Loucy (cell line): ENCODE data around the gene SERPINE3.

Source experiments
- EZH2phosphoT487 ChIP-seq: fragments of 200-600 bp; IDR thresholded peaks from 2 replicates; pipeline ENCODE4 v1.6.1; 2018; ENCODE audit warnings: antibody characterized with exemption, mild to moderate bottlenecking, moderate library complexity, borderline replicate concordance
- TF ChIP-seq, protein P1 (sequence below): fragments of 200-600 bp; sonication (generic); conservative IDR thresholded peaks from 2 replicates; pipeline ENCODE4 v1.5.1; 2014; ENCODE audit warnings: mild to moderate bottlenecking, antibody characterized with exemption, low read length

DNA sequence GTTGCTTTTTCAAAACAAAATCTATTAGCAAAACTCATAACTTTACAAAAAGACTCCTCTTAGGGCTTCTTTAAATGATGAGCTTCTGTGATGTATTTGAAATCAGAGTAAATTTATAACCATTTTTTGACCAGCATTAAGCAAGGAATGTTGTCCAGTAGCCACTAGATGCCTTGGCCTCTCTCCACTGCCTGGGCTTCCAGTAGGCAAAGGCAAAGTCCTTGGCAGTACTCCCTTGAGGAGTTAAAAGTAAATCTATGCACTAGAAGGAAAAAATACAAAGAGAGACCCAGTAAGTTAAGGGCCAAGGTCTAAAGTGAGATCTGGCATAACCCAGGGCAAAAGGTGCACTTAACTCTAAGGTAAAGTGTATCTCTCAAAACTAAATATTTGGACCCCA, 9.5 kb downstream of the SERPINE3 start:
- TF ChIP-seq, protein P1, sequence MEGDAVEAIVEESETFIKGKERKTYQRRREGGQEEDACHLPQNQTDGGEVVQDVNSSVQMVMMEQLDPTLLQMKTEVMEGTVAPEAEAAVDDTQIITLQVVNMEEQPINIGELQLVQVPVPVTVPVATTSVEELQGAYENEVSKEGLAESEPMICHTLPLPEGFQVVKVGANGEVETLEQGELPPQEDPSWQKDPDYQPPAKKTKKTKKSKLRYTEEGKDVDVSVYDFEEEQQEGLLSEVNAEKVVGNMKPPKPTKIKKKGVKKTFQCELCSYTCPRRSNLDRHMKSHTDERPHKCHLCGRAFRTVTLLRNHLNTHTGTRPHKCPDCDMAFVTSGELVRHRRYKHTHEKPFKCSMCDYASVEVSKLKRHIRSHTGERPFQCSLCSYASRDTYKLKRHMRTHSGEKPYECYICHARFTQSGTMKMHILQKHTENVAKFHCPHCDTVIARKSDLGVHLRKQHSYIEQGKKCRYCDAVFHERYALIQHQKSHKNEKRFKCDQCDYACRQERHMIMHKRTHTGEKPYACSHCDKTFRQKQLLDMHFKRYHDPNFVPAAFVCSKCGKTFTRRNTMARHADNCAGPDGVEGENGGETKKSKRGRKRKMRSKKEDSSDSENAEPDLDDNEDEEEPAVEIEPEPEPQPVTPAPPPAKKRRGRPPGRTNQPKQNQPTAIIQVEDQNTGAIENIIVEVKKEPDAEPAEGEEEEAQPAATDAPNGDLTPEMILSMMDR: no peak
- no peak for TF ChIP-seq EZH2phosphoT487
